Left renal pelvis (tissue), 4 donors: ENCODE data around the gene LKAAEAR1. TPM values are rescaled to one million over a fixed set of nuclear protein-coding genes. Genes with fewer than 3 reads are reported as not detected.

Experiments
- DNase-seq, 4 donors: peaks; one replicate each; pipeline ENCODE4 v3.0.0-alpha.2; 2013; ENCODE audit warnings: low read depth in 4 of 4, low spot score in 3 of 4
- polyA plus RNA-seq, 4 donors: library from polyadenylated mRNA; unstranded; fragments of 120-200 nt; gene quantifications; one replicate each; pipeline ENCODE4 v1.2.1, GENCODE V29; 2013; ENCODE audit not compliant: insufficient read length in 4 of 4

The LKAAEAR1 gene
- polyA plus RNA-seq, 4 donors: 0.17 to 0.21 TPM; not detected in 2

- no peak for DNase-seq
These were observed 43.0 kb downstream of the LKAAEAR1 start for GRCh38 chr20:64041040-64041780.

GRCh38 chr20:64040231-64041039 is 43.8 kb downstream of the LKAAEAR1 start:
- DNase-seq: no peak

GRCh38 chr20:64039293-64040160 is 44.7 kb downstream of the LKAAEAR1 start:
- DNase-seq: no peak

- peak in 1 of 4 donors; percentile 57 for DNase-seq
These were observed 45.5 kb downstream of the LKAAEAR1 start for GRCh38 chr20:64038565-64039292.

- no peak for DNase-seq
These were observed 46.0 kb downstream of the LKAAEAR1 start for GRCh38 chr20:64038224-64038564.

- no peak for DNase-seq
These were observed 46.5 kb downstream of the LKAAEAR1 start for GRCh38 chr20:64037498-64038213.

- DNase-seq: no peak
These were observed 47.0 kb downstream of the LKAAEAR1 start for GRCh38 chr20:64037199-64037497.

- no peak for DNase-seq
These were observed 47.6 kb downstream of the LKAAEAR1 start for GRCh38 chr20:64036346-64037198.

- DNase-seq: no peak
These were observed 48.3 kb downstream of the LKAAEAR1 start, which contains the start of gene C20orf204 for GRCh38 chr20:64035933-64036345. Gene C20orf204 (plus strand): TSS chr20:64036182. CDS start chr20:64036324, 142 bp downstream.

- no peak for DNase-seq
These were observed 48.9 kb downstream of the LKAAEAR1 start for GRCh38 chr20:64035066-64035932.

- no peak for DNase-seq
These were observed 50.2 kb downstream of the LKAAEAR1 start for GRCh38 chr20:64033981-64034493.

Other genes with a start within 250 kb of the LKAAEAR1 start
- not detected for gene ABHD16B, start 222.9 kb downstream of the LKAAEAR1 start, polyA plus RNA-seq
- 10 to 100 TPM; 78.5 to 99.6 (median 85.4) TPM for gene TPD52L2, start 219.1 kb downstream of the LKAAEAR1 start, polyA plus RNA-seq
- gene DNAJC5, start 189.3 kb downstream of the LKAAEAR1 start, polyA plus RNA-seq: 10 to 100 TPM; 23.1 to 32.3 (median 29.0) TPM
- gene UCKL1, start 128.0 kb downstream of the LKAAEAR1 start, polyA plus RNA-seq: 10 to 100 TPM; 37.1 to 69.4 (median 43.9) TPM
- gene ZNF512B, start 114.5 kb downstream of the LKAAEAR1 start, polyA plus RNA-seq: 10 to 100 TPM; 20.5 to 33.3 (median 27.9) TPM
- gene SAMD10, start 104.8 kb downstream of the LKAAEAR1 start, polyA plus RNA-seq: 10 to 100 TPM in 1 of 4 donors, 1 to 10 TPM in 3; 4.2 to 12.7 (median 7.2) TPM
- 10 to 100 TPM; 60.4 to 89.4 (median 83.3) TPM for gene PRPF6, start 103.3 kb downstream of the LKAAEAR1 start, polyA plus RNA-seq
- 1 to 10 TPM in 1 of 4 donors, under 1 TPM in 3; 0.37 to 1.4 (median 0.77) TPM for gene C20orf204, start 48.2 kb downstream of the LKAAEAR1 start, polyA plus RNA-seq
- 10 to 100 TPM in 1 of 4 donors, 1 to 10 TPM in 3; 5.7 to 13.6 (median 8.1) TPM for gene SOX18, start 34.8 kb downstream of the LKAAEAR1 start, polyA plus RNA-seq
- gene TCEA2, start 21.2 kb downstream of the LKAAEAR1 start, polyA plus RNA-seq: 10 to 100 TPM; 63.9 to 97.6 (median 77.2) TPM
- 1 to 10 TPM; 3.9 to 9.1 (median 6.9) TPM for gene RGS19, start 4.9 kb downstream of the LKAAEAR1 start, polyA plus RNA-seq
- 1 to 10 TPM in 3 of 4 donors, under 1 TPM in 1; 0.64 to 1.5 (median 1.2) TPM for gene OPRL1, start 4.3 kb downstream of the LKAAEAR1 start, polyA plus RNA-seq
- gene NPBWR2, start 23.2 kb upstream of the LKAAEAR1 start, polyA plus RNA-seq: not detected
- under 1 TPM; 0.23 to 0.79 (median 0.52) TPM for gene MYT1, start 80.1 kb upstream of the LKAAEAR1 start, polyA plus RNA-seq
- gene PCMTD2, start 171.3 kb upstream of the LKAAEAR1 start, polyA plus RNA-seq: 100 to 1,000 TPM; 131 to 194 (median 156) TPM